K562 (cell line): ENCODE measurements around the gene ADORA2A. TPM values are rescaled to one million over a fixed set of nuclear protein-coding genes. Genes with fewer than 3 reads are reported as not detected.

Source experiments
- ZNF407 ChIP-seq: fragments of 450-650 bp; IDR thresholded peaks from 2 replicates; pipeline ENCODE4 v1.6.1; 2016; ENCODE audit warnings: low read depth
- polyA plus RNA-seq, 8 experiments: library from polyadenylated mRNA; depleted of rRNA in 4 of 8; stranded (reverse) in 5 of 8; unstranded in 3 of 8; fragments of >200 nt; fragmentation: Nextera tagmentation in 2 of 8; fragmentation: Illumina TruSeq in 1 of 8; extraction: Ambion mirVana in 2 of 8; extraction: Trizol in 1 of 8; gene quantifications; 2 replicates each; pipeline versions ENCODE4 v1.2.1 to v1.2.3, GENCODE V29; 2011 to 2014; ENCODE audit warnings: inconsistent platforms in 1 of 8, missing spikeins in 1 of 8
- total RNA-seq, 7 experiments: library from RNA; depleted of rRNA in 6 of 7; stranded (reverse); fragments of >200 nt in 6 of 7; fragmentation: Illumina TruSeq in 2 of 7; extraction: Trizol in 2 of 7; gene quantifications; 2 replicates each; pipeline versions ENCODE4 v1.2.1 to v1.2.3, GENCODE V29; 2011 to 2021; ENCODE audit warnings: low replicate concordance in 1 of 7

Gene ADORA2A
- total and polyA plus RNA-seq, 9 of the 15 experiments (the other 6 are each of a cell fraction or from before 2014, with no cell fraction given): 0.15 to 2.1 (median 0.66) TPM; not detected in 2

- no peak for TF ChIP-seq ZNF407
Observed at GRCh38 chr22:24402460-24403192, 24.8 kb upstream of the ADORA2A start (continued).
